Endometrial microvascular endothelial cells (primary cell): Measurements from ENCODE around the gene RPS6KA3. TPM values are rescaled to one million over a fixed set of nuclear protein-coding genes. Genes with fewer than 3 reads are reported as not detected.

Experiments used
- in situ Hi-C: cut with HindIII; loops from 2 replicates; pipeline ENCODE4 v1.10.0; 2017; ENCODE audit warnings: low sequenced_read_pairs, low pct_unique_long_range_greater_than_20kb; ENCODE audit errors: inconsistent ontology term
- total RNA-seq: library from RNA; depleted of rRNA; stranded (reverse); fragments of >200 nt; gene quantifications from one replicate; pipeline ENCODE4 v1.2.3, GENCODE V29; 2015; ENCODE audit errors: inconsistent ontology term

Gene RPS6KA3
- total RNA-seq, 1 donor from 2014 or later: 90.5 TPM

DNA sequence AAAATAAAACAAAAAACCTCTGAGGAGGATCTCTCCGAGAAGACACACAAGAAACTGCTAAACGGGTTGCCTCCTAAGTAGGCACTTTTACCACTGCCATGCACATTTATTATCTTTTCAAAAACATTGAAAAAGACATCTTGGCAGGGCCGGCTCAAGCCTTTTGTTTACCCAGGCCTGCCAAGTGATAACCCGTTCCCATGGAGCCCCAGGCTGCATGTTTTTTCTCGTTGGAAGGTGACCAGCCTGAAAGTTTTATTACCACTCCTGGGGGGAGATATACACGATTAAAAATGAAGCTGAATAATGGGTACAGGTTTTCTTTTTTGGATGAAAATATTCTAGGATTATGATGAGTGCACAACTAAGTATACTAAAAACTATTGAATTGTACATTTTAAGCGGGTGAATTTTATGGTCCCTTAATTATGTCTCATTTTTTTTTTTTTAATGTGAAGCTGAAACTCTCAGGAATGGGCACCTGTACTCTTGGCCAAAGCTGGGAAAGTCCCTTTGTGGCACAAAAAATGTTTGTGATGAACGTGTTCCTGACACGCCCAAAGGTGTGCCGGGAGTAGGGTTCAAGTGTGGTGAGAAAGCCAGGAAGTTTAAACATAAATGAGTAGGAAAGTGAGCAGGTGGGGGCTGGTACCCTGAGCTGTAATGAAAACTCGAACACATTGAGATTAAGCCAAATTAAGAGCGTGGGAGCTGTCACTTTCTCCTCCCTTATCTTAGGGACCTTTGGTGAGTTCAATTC lies 148.5 kb downstream of the RPS6KA3 start:
- in situ Hi-C loops: no loop called here

GRCh38 chrX:20116577-20117240 lies 150.0 kb downstream of the RPS6KA3 start, which contains the start of gene MAP7D2:
Gene MAP7D2 (minus strand): TSS chrX:20116907. CDS start chrX:20116879, 28 bp downstream.
- in situ Hi-C loops: no loop called here

- in situ Hi-C loops: no loop called here
These were observed 150.6 kb downstream of the RPS6KA3 start for GRCh38 chrX:20116087-20116576.

- in situ Hi-C loops: no loop called here
These were observed 154.5 kb downstream of the RPS6KA3 start for GRCh38 chrX:20112022-20112774.

DNA sequence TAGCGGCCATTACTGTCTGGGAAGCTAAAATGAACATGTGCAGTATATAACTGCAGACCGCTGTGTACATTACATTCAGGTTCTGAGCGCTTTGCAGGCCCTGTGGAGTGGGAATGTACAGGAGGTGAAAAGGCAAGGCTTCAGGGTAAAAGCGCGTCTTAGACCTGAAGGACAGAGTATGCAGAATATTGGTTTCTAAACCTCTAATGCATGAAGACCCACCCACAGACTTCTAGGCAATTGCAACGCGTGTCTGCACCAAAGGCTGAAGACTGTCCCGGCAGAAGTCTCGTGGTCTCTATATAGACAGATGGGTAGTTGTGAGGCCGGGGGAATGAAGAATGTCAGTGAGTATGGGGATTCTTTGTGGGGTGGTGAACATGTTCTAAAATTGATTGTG lies 155.4 kb downstream of the RPS6KA3 start:
- in situ Hi-C loops: no loop called here

GRCh38 chrX:20101934-20102581 lies 164.7 kb downstream of the RPS6KA3 start:
- in situ Hi-C loops: no loop called here

Other genes with a start within 250 kb of the RPS6KA3 start
- gene MAP7D2, start 150.0 kb downstream of the RPS6KA3 start, total RNA-seq: not detected
- gene EIF1AX, start 125.1 kb downstream of the RPS6KA3 start, total RNA-seq: 81.5 TPM